Fibroblast of villous mesenchyme (primary cell): ENCODE data around the gene ACSBG1. TPM values are rescaled to one million over a fixed set of nuclear protein-coding genes. Genes with fewer than 3 reads are reported as not detected.

ENCODE experiments used
- DNase-seq: peaks from one replicate; pipeline ENCODE4 v3.0.0-alpha.2; 2010; ENCODE audit warnings: low read depth
- H3K4me3 ChIP-seq: 2 replicates; pipeline ENCODE4 v1.5.1; 2011; ENCODE audit warnings: low read depth, mild to moderate bottlenecking, low read length
- CTCF ChIP-seq: IDR thresholded peaks from 2 replicates; pipeline ENCODE4 v1.5.1; 2012; ENCODE audit warnings: low read depth, mild to moderate bottlenecking, low read length; ENCODE audit not compliant: insufficient read depth
- total RNA-seq: library from RNA; depleted of rRNA; stranded (reverse); fragments of >200 nt; gene quantifications from 2 replicates; pipeline ENCODE4 v1.2.3, GENCODE V29; 2012

The ACSBG1 gene
- total RNA-seq, 1 donor = under 0.01 TPM

GRCh38 chr15:78272316-78272715 lies 38.0 kb upstream of the ACSBG1 start:
- no peak for TF ChIP-seq CTCF
- H3K4me3 ChIP-seq = no peak overlapping the region
- no peak for DNase-seq

- TF ChIP-seq CTCF = no peak
- H3K4me3 ChIP-seq = no peak overlapping the region
- DNase-seq = no peak
Measured at GRCh38 chr15:78266806-78267205, 32.4 kb upstream of the ACSBG1 start.

- DNase-seq = no peak
- TF ChIP-seq CTCF = no peak
- H3K4me3 ChIP-seq = no peak overlapping the region
Measured at GRCh38 chr15:78266229-78266628, 31.9 kb upstream of the ACSBG1 start.

- DNase-seq = peak; percentile 53
- no peak for TF ChIP-seq CTCF
- no peak overlapping the region for H3K4me3 ChIP-seq
Measured at GRCh38 chr15:78265752-78266224, 31.4 kb upstream of the ACSBG1 start.

- no peak for TF ChIP-seq CTCF
- no peak for DNase-seq
- peak overlapping the region; percentile 63 for H3K4me3 ChIP-seq
Measured at GRCh38 chr15:78265137-78265460, 30.7 kb upstream of the ACSBG1 start.

- TF ChIP-seq CTCF = no peak
- peak; percentile 43 for DNase-seq
- H3K4me3 ChIP-seq = peak within 1 kb of the TSS; percentile 63
Measured at GRCh38 chr15:78264304-78265136, 30.2 kb upstream of the ACSBG1 start, which contains the start of gene DNAJA4. Gene DNAJA4, plus strand, starts transcription at chr15:78264562. Its CDS starts 202 bp downstream, at chr15:78264764.
